Heart right ventricle (tissue), 16 donors: ENCODE data around the gene KRT80. TPM values are rescaled to one million over a fixed set of nuclear protein-coding genes. Genes with fewer than 3 reads are reported as not detected.

Experiments
- ATAC-seq, 8 donors: fragments of 200-7000 bp; cut with Tn5 transposase; one replicate each; pipeline ENCODE4 v1.9.1; 2020; ENCODE audit warnings: mild to moderate bottlenecking in 8 of 8, moderate library complexity in 8 of 8, moderate number of reproducible peaks in 1 of 8
- DNase-seq, 2 donors: peaks; one replicate each; pipeline ENCODE4 v3.0.0-alpha.2; 2020
- H3K27ac ChIP-seq, 10 donors: fragments of 200-600 bp; sonication (generic) in 2 of 10; one replicate each; pipeline versions ENCODE4 v1.5.0 to v1.8.0; 2020 to 2022; ENCODE audit warnings: mild to moderate bottlenecking in 3 of 10
- H3K27me3 ChIP-seq, 7 donors: fragments of 200-600 bp; one replicate each; pipeline ENCODE4 v1.8.0; 2021 to 2022; ENCODE audit warnings: mild to moderate bottlenecking in 2 of 7
- H3K36me3 ChIP-seq, 9 donors: fragments of 200-600 bp; sonication (generic) in 1 of 9; one replicate each; pipeline versions ENCODE4 v1.5.0 to v1.8.0; 2020 to 2022; ENCODE audit warnings: mild to moderate bottlenecking in 2 of 9
- H3K4me1 ChIP-seq, 9 donors: fragments of 200-600 bp; sonication (generic) in 1 of 9; one replicate each; pipeline versions ENCODE4 v1.5.0 to v1.8.0; 2020 to 2022; ENCODE audit warnings: mild to moderate bottlenecking in 4 of 9
- H3K4me3 ChIP-seq, 10 donors: fragments of 200-600 bp; sonication (generic) in 2 of 10; one replicate each; pipeline versions ENCODE4 v1.5.0 to v1.8.0; 2020 to 2022; ENCODE audit warnings: mild to moderate bottlenecking in 7 of 10, moderate library complexity in 2 of 10
- H3K9me3 ChIP-seq, 11 donors: fragments of 200-600 bp in 10 of 11; sonication (generic) in 2 of 11; one replicate each; pipeline versions ENCODE4 v1.5.0 to v1.8.0; 2013 to 2022; ENCODE audit warnings: mild to moderate bottlenecking in 2 of 11, control low read depth in 1 of 11, moderate library complexity in 1 of 11
- CTCF ChIP-seq, 9 donors: fragments of 200-600 bp; sonication (generic) in 2 of 9; IDR thresholded peaks; one replicate each; pipeline versions ENCODE4 v1.5.0 to v1.8.0; 2021 to 2022; ENCODE audit warnings: antibody characterized with exemption in 9 of 9, mild to moderate bottlenecking in 5 of 9, moderate library complexity in 1 of 9
- WGBS, 2 donors: extraction: QIAGEN DNeasy Blood & Tissue Kit; methylation state at CpG; one replicate each; pipeline ENCODE4 v1.1.7; 2013; ENCODE audit warnings: inconsistent platforms in 1 of 2; 5-methylcytosine and 5-hydroxymethylcytosine counted together
- intact Hi-C, 10 donors: fragments of 100-400 bp; cut with DNase I; formaldehyde crosslinking; loops; one replicate each; pipeline versions ENCODE4 v1.11.1 to v1.14.2; 2022
- polyA plus RNA-seq, 2 donors: library from polyadenylated mRNA; stranded (reverse); fragments of 200-250 nt; gene quantifications; one replicate each; pipeline ENCODE4 v1.2.3, GENCODE V29; 2013
- total RNA-seq, 10 donors: library from RNA; stranded (reverse); fragmentation: NEBNext Ultra II Directional in 3 of 10; extraction: Animal tissue kit (Norgen Biotek cat#: 25700) in 3 of 10; gene quantifications; one replicate each; pipeline versions ENCODE4 v1.2.1 to v1.2.4, GENCODE V29; 2021 to 2023
- donor health status: Arrhythmogenic right ventricular cardiomyopathy.
- donor health status: ischemic (EF 13 %, LVEDD 7.1; RV severe dilation, severe dysfunction).
- donor health status: healthy with polysubstance abuse.
- donor health status: DM: no; HTN: yes; CAD: no.
- donor health status: DM: no; HTN: no; CAD: no.
- donor health status: ischemic (EF 25% LVEDD 6.9; RV normal size, moderate dysfunction).
- donor health status: ischemic (EF 25% LVEDD 5.7; RV mildly dilated, moderate dysfunction).
- donor health status: healthy.
- donor health status: DM: yes; HTN: yes; CAD: no.
- donor health status: Ischemic cardiomyopathy.
- donor health status: ischemic (EF 35%, LVEDD 5.7; RV mildly dilated, moderate dysfunction).
- donor health status: nonischemic (EF 11% LVEDD 7.7; RV severe dilation, severe dysfunction).
- donor health status: DM: yes; HTN: yes; CAD: no.
- donor health status: PGD.
- donor health status: ischemic (EF 29% LVEDD 5.4; RV normal size, mild dysfunction).
- donor health status: nonischemic (EF 23%, LVEDD 6.1; RV moderate dilation, normal function).

The KRT80 gene
- total and polyA plus RNA-seq, 12 donors: 0.07 to 0.79 (median 0.16) TPM; not detected in 1

- 29 to 36% methylated on average over 5 of the region's 5 CpGs for WGBS, 2 donors
Measured at GRCh38 chr12:52139579-52140062, 52.2 kb downstream of the KRT80 start.

GRCh38 chr12:52139147-52139546 lies 52.7 kb downstream of the KRT80 start:
- H3K9me3 ChIP-seq: no peaks in the 10 kb centered on the region
- peaks cover 0 to 16% (median 0%) of the 10 kb centered on the region in 7 donors for H3K27me3 ChIP-seq
- peaks cover 0 to 4% (median 0%) of the 10 kb centered on the region in 9 donors for H3K4me1 ChIP-seq
- H3K27ac ChIP-seq: no peak overlapping the region
- no peaks in the 10 kb centered on the region for H3K36me3 ChIP-seq
- H3K4me3 ChIP-seq: no peak overlapping the region
- no peak for ATAC-seq
- no peak for DNase-seq
- WGBS, 2 donors: 90 to 91% methylated on average over 13 of the region's 13 CpGs
- intact Hi-C loops: no loop called here
- TF ChIP-seq CTCF (IDR thresholded peaks at IDR 0.05): no peak

More at GRCh38 chr12:52139579-52140062, 52.2 kb downstream of the KRT80 start:
- ATAC-seq (peak in 3 of 8 donors; percentile 47 to 55 (median 54)), DNase-seq (no peak)
- Histone ChIP-seq H3K36me3 (no peaks in the 10 kb centered on the region), H3K4me3 (no peak overlapping the region), H3K27ac (no peak overlapping the region), H3K27me3 (peaks cover 0 to 16% (median 0%) of the 10 kb centered on the region in 7 donors), H3K4me1 (peaks cover 0 to 4% (median 0%) of the 10 kb centered on the region in 9 donors), H3K9me3 (no peaks in the 10 kb centered on the region)
- TF ChIP-seq CTCF (IDR thresholded peaks at IDR 0.05): peak; percentile 30 to 68 (median 58)
- intact Hi-C loops: no loop called here

GRCh38 chr12:52137746-52138145 lies 54.1 kb downstream of the KRT80 start:
- TF ChIP-seq CTCF (IDR thresholded peaks at IDR 0.05): no peak
- Histone ChIP-seq H3K27me3 (peaks cover 0 to 16% (median 0%) of the 10 kb centered on the region in 7 donors), H3K9me3 (no peaks in the 10 kb centered on the region), H3K4me3 (no peak overlapping the region), H3K36me3 (no peaks in the 10 kb centered on the region), H3K4me1 (peaks cover 0 to 4% (median 0%) of the 10 kb centered on the region in 9 donors), H3K27ac (no peak overlapping the region)
- intact Hi-C loops: no loop called here
- 81 to 87% methylated on average over 5 of the region's 5 CpGs for WGBS, 2 donors
- DNase-seq: no peak
- peak in 1 of 8 donors; percentile 18 for ATAC-seq

- Histone ChIP-seq H3K27ac (no peak overlapping the region), H3K27me3 (no peaks in the 10 kb centered on the region), H3K36me3 (no peaks in the 10 kb centered on the region), H3K9me3 (no peaks in the 10 kb centered on the region), H3K4me3 (no peak overlapping the region), H3K4me1 (peaks cover 0 to 9% (median 4%) of the 10 kb centered on the region in 9 donors)
- intact Hi-C loops: no loop called here
- WGBS, 2 donors: 83 to 93% methylated on average over 3 of the region's 3 CpGs
- TF ChIP-seq CTCF (IDR thresholded peaks at IDR 0.05): no peak
- no peak for ATAC-seq
- no peak for DNase-seq
Measured at GRCh38 chr12:52132754-52133161, 59.1 kb downstream of the KRT80 start.
